ES-I3 (cell line): Measurements from ENCODE around the gene AGO3.
"Not testable (repeated sequence)": the region's sequence is repeated elsewhere in the genome, so short reads cannot be mapped to it uniquely, and the experiment has no call there.

ENCODE experiments used
- H3K36me3 ChIP-seq: 2 replicates; pipeline ENCODE4 v1.6.1; 2013; ENCODE audit warnings: mild to moderate bottlenecking, low read length, control low read depth, moderate library complexity; ENCODE audit not compliant: insufficient read depth
- H3K4me1 ChIP-seq: 2 replicates; pipeline ENCODE4 v1.6.1; 2013; ENCODE audit warnings: mild to moderate bottlenecking, control low read depth, low read length; ENCODE audit not compliant: insufficient read depth
- H3K9ac ChIP-seq: 2 replicates; pipeline ENCODE4 v1.6.1; 2013; ENCODE audit warnings: low read depth, mild to moderate bottlenecking, low read length, moderate library complexity
- H3K9me3 ChIP-seq: 2 replicates; pipeline ENCODE4 v1.6.1; 2013; ENCODE audit warnings: mild to moderate bottlenecking, low read length, moderate library complexity; ENCODE audit not compliant: control insufficient read depth, insufficient read depth

AGO3 gene

GRCh38 chr1:36007741-36008140 is 76.8 kb downstream of the AGO3 start:
- no peaks in the 10 kb centered on the region for H3K36me3 ChIP-seq
- H3K9me3 ChIP-seq: no peaks in the 10 kb centered on the region
- H3K9ac ChIP-seq: no peak overlapping the region
- H3K4me1 ChIP-seq: no peaks in the 10 kb centered on the region; the same call in 1 of the 2 replicates

GRCh38 chr1:36008546-36009197 is 77.8 kb downstream of the AGO3 start:
- Histone ChIP-seq H3K9me3 (no peaks in the 10 kb centered on the region), H3K4me1 (no peaks in the 10 kb centered on the region; the same call in 1 of the 2 replicates), H3K9ac (peak overlapping the region; percentile 18; the same call in 1 of the 2 replicates), H3K36me3 (no peaks in the 10 kb centered on the region)

GRCh38 chr1:36014722-36015220 is 83.9 kb downstream of the AGO3 start:
- Histone ChIP-seq H3K9me3 (no peaks in the 10 kb centered on the region), H3K9ac (no peak overlapping the region), H3K36me3 (peaks cover 4% of the 10 kb centered on the region)

GRCh38 chr1:36016686-36017085 is 85.8 kb downstream of the AGO3 start:
- Histone ChIP-seq H3K36me3 (peaks cover 4% of the 10 kb centered on the region), H3K4me1 (no peaks in the 10 kb centered on the region), H3K9ac (no peak overlapping the region), H3K9me3 (no peaks in the 10 kb centered on the region)

More at GRCh38 chr1:36014722-36015220, 83.9 kb downstream of the AGO3 start:
- H3K4me1 ChIP-seq: no peaks in the 10 kb centered on the region

- peaks cover 6% of the 10 kb centered on the region; the same call in 1 of the 2 replicates for H3K36me3 ChIP-seq
- no peak overlapping the region for H3K9ac ChIP-seq
- H3K9me3 ChIP-seq: no peaks in the 10 kb centered on the region
- H3K4me1 ChIP-seq: no peaks in the 10 kb centered on the region
These were observed 92.3 kb downstream of the AGO3 start for GRCh38 chr1:36023098-36023769.

GRCh38 chr1:36024024-36024423 is 93.1 kb downstream of the AGO3 start:
- not testable (repeated sequence) for H3K4me1 ChIP-seq, H3K9ac ChIP-seq, H3K9me3 ChIP-seq, H3K36me3 ChIP-seq

GRCh38 chr1:36024847-36025246 is 93.9 kb downstream of the AGO3 start:
- Histone ChIP-seq H3K9me3 (no peaks in the 10 kb centered on the region), H3K4me1 (no peaks in the 10 kb centered on the region), H3K9ac (no peak overlapping the region), H3K36me3 (peaks cover 6% of the 10 kb centered on the region; the same call in 1 of the 2 replicates)

- peaks cover 6% of the 10 kb centered on the region; the same call in 1 of the 2 replicates for H3K36me3 ChIP-seq
- no peaks in the 10 kb centered on the region for H3K9me3 ChIP-seq
- no peak overlapping the region for H3K9ac ChIP-seq
- H3K4me1 ChIP-seq: no peaks in the 10 kb centered on the region
These were observed 96.9 kb downstream of the AGO3 start for GRCh38 chr1:36027766-36028165.

GRCh38 chr1:36031441-36031840 is 100.5 kb downstream of the AGO3 start:
- H3K4me1 ChIP-seq: no peaks in the 10 kb centered on the region
- 0 out of 2 replicates have a peak, but pooled peaks cover 3% of the 10 kb centered on the region for H3K36me3 ChIP-seq
- no peaks in the 10 kb centered on the region for H3K9me3 ChIP-seq
- H3K9ac ChIP-seq: no peak overlapping the region

- Histone ChIP-seq H3K36me3 (no peaks in the 10 kb centered on the region), H3K9me3 (no peaks in the 10 kb centered on the region), H3K9ac (no peak overlapping the region), H3K4me1 (no peaks in the 10 kb centered on the region)
These were observed 103.8 kb downstream of the AGO3 start for GRCh38 chr1:36034692-36035091.

- no peak overlapping the region for H3K9ac ChIP-seq
These were observed 104.2 kb downstream of the AGO3 start for GRCh38 chr1:36035154-36035553.

GRCh38 chr1:36040238-36040637 is 109.3 kb downstream of the AGO3 start:
- no peak overlapping the region for H3K9ac ChIP-seq
- H3K4me1 ChIP-seq: no peaks in the 10 kb centered on the region
- no peaks in the 10 kb centered on the region for H3K36me3 ChIP-seq
- H3K9me3 ChIP-seq: no peaks in the 10 kb centered on the region

More at GRCh38 chr1:36035154-36035553, 104.2 kb downstream of the AGO3 start:
- Histone ChIP-seq H3K9me3 (no peaks in the 10 kb centered on the region), H3K36me3 (no peaks in the 10 kb centered on the region), H3K4me1 (no peaks in the 10 kb centered on the region)

- no peaks in the 10 kb centered on the region for H3K36me3 ChIP-seq
- no peaks in the 10 kb centered on the region for H3K9me3 ChIP-seq
- no peaks in the 10 kb centered on the region for H3K4me1 ChIP-seq
- no peak overlapping the region for H3K9ac ChIP-seq
These were observed 120.9 kb downstream of the AGO3 start for GRCh38 chr1:36051821-36052220.

- Histone ChIP-seq H3K36me3 (no peaks in the 10 kb centered on the region), H3K4me1 (no peaks in the 10 kb centered on the region), H3K9ac (no peak overlapping the region), H3K9me3 (no peaks in the 10 kb centered on the region)
These were observed 123.1 kb downstream of the AGO3 start for GRCh38 chr1:36053978-36054377.

GRCh38 chr1:36055706-36056105 is 124.8 kb downstream of the AGO3 start:
- no peaks in the 10 kb centered on the region for H3K9me3 ChIP-seq
- no peaks in the 10 kb centered on the region for H3K36me3 ChIP-seq
- H3K9ac ChIP-seq: no peak overlapping the region
- no peaks in the 10 kb centered on the region for H3K4me1 ChIP-seq
